NCI-H82 (cell line): Measurements from ENCODE around the gene TRIO.
A peak's percentile ranks its signal among the peaks of the same experiment; 100 is the strongest.
"Not testable (repeated sequence)": the region's sequence is repeated elsewhere in the genome, so short reads cannot be mapped to it uniquely, and the experiment has no call there.

Experiments used
- DNase-seq: peaks from one replicate; lab custom pipeline; 2025; lab: John Stamatoyannopoulos, UW

The TRIO gene

DNA sequence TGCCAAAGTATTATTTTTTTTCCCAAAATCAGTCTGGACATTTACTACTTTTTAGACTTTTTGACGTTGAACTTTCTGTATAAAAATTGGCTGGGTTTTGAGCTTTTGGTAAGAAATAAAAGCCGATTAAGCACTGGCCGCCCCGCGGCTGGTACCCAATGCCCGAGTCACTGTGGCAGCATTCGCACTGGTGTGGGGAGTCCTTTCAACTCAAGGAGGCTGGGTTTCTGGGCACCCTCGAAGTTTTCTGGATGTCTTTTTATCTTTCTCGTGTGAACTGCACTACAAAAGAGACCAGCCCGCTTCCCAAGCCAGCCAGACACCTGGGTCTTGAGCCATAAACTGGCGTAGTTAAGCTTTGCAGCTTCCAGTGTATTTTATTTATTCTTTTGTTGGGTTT, 366.4 kb downstream of the TRIO start:
- no peak for DNase-seq

GRCh38 chr5:14510156-14510734, 367.1 kb downstream of the TRIO start:
- DNase-seq, result peak; percentile 42

GRCh38 chr5:14510880-14511279, 367.7 kb downstream of the TRIO start:
- no peak for DNase-seq

DNA sequence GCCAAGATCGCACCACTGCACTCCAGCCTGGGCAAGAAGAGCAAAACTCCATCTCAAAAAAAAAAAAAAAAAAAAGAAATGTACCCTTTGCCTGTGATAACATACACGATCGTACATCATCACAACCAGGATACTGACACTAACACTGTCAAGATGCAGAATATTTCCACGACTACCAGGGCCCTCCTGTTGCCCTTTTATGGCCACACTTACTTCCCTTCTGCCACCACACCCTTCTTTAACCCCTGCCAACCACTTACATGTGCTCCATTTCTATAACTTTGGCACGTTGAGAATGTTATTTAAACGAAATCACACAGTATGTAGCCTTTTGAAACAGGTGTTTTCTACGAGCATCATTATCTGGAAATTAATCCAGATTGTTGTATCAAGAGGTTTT, 369.4 kb downstream of the TRIO start:
- no peak for DNase-seq

DNA sequence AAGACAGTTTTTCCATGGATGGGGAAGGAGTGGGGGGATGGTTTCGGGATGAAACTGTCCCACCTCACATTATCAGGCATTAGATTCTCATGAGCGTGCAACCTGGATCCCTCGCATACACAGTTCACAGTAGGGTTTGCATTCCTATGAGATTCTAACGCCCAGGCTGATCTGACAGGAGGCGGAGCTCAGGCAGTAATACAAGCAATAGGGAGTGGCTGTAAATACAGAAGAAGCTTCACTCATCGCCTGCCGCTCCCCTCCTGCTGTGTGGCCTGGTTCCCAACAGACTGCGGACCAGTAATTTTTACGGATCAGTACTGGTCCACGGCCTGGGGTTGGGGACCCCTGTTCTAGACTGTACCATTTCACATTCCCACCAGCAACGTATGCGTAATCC, 370.1 kb downstream of the TRIO start:
- no peak for DNase-seq

GRCh38 chr5:14516901-14517300, 373.8 kb downstream of the TRIO start:
- no peak for DNase-seq

DNA sequence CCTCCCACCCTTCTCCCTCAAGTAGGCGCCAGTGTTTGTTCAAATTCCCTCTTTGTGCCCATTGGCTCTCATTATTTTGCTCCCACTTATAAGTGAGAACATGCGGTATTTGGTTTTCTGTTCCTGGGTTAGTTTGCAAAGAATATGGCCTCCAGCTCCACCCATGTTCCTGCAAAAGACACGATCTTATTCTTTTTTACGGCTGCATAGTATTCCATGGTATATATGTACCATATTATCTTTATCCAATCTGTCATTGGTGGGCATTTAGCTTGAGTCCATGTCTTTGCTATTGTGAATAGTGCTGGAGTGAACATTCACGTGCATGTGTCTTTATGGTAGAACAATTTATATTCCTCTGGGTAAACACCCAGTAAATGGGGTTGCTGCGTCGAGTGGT, 375.5 kb downstream of the TRIO start:
- no peak for DNase-seq

DNA sequence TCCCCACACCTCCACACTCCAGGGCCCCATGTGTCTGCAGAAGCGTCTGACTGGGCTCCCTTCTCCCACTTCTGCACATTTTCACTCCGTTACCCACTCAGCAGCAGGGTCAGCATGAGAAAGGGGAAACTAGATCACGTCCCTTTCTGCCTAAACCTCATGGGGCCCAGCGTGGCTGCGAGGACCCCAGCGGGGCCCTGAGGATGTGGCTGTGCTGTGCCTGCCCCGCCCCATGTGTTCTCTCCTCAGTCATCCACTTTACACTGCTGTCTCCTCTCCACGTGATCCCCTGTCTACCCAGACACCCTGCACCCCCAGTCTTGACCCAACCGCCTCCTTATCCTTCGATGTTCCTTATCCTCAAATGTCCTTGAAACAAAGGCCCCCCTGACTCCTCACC, 378.6 kb downstream of the TRIO start:
- no peak for DNase-seq

GRCh38 chr5:14522721-14523120, 379.6 kb downstream of the TRIO start:
- DNase-seq, result no peak

DNA sequence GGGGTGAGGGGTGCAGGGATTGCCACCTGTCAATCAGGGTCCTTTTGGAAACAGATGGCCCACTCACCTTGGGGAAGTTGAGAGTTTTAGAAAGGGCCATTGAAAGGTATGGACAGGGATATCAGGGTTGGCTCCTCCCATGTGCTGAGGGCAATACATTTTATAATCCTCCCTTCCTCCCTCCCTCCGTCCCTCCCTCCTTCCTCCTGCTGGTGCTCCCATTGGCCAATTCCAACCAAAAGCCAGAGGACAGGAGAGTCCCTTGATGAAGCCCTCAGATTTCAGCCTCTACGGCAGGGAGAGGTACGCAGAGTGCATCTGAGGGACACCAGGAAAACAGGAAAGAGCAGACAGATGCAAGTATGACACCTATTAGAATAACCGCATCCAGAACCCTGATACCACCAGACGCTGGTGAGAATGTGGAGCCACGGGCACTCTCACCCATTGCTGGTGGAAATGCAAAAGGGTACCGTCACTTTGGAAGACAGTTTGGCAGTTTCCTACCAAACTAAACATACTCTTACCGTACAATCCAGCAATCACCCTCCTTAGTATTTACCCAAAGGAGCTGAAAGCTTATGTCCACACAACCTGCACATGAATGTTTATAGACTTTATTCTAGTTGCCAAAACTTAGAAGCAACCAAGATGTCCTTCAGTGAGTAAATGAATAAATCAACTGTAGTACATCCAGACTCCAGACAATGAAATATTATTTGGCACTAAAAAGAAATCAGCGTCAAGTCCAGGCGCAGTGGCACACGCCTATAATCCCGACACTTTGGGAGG, 380.3 kb downstream of the TRIO start:
- no peak for DNase-seq

DNA sequence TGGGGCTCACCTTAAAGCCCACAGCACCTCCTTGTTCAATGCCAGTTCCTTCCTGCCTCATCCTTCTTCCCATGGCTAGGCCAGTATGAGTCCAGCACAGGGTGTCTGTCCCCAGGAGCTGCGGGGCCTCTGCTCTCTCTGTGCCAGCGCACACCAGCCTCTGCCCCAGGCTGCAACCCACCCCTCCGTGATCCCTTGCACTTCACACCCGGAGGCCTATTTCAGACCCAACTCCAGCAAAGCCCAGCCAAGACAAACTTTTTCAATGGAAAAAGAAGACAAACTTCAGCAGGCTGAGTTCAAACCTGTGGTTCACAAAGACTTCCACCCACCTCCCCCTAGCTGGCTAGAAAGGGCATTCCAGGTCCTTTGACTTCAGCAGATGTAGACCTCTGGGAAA, 382.3 kb downstream of the TRIO start:
- DNase-seq, result no peak

- DNase-seq, result no peak
These were observed 383.4 kb downstream of the TRIO start for GRCh38 chr5:14526493-14526892.

DNA sequence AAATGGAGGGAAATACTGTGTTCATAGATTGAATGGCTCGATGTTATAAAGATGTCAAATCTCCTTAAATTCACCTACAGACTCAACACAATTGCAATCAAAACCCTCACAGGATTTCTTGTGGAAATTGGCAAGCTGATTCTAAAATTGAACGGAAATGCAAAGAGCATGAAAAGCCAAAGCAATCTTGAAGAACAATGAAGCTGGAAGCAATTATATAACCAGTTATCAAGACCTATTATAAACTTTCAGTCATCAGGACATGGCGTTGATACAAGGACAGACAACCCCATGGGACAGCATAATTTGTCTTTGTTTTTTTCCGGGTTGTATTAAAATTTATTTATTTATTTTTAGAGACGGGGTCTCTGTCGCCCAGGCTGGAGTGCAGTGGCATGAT, 385.0 kb downstream of the TRIO start:
- no peak for DNase-seq

GRCh38 chr5:14528926-14529325, 385.8 kb downstream of the TRIO start:
- no peak for DNase-seq

DNA sequence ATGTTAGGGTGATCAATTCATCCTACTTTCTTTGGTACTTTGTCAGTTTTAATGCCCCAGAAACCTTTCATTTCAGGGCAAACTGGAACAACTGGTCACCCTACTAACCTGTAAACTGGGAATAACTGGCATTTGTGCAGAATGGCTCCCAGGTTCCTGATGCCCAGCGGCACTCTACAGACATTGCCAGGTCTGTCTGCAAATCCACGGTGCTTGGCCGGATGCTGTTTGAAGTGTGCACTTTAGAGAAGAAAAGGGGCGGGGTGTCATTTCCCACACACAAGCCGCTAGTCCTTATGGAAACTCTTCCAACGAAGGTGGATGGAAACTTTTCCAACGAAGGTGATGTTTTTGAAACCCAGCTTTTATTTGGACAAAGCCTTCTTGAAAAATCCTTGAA, 388.5 kb downstream of the TRIO start:
- DNase-seq, result no peak

DNA sequence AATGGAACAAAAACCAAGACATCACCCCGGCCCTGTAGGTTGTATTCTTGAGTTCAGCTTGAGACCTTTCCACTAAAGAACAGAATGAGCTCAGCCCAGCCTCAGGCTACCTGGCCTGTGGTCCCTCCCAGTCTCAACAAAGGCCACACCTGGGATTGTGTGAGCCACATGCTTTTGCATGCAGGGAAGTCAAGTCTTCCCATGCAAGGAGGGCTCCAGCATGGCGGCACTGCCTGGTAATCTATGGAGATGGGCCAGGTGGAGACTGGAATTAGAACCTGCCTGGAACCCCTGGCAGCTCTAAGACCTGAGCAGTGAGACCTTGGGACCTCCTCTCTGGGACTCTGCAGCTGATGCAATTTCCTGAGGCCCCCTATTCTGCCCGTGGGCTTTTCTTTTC, 389.0 kb downstream of the TRIO start:
- DNase-seq, result no peak

DNA sequence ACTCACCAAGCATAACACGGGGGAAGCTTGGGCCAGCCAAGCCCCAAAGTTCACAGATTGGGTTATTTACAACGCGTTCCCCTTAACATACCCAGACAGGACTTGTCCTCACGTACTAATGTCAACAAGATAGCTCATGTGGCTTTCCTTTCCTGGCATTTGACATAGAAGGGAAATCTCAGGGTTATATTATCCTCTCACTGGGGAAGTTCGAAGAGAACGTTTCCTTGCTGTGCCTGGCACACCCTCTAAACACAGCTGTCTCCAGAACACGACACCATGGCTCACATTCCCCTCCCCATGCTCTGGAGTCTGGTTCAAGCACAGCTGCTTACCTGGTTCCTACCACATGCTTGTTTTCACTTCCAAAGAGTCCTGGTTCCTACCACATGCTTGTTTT, 391.6 kb downstream of the TRIO start:
- peak; percentile 3 for DNase-seq

DNA sequence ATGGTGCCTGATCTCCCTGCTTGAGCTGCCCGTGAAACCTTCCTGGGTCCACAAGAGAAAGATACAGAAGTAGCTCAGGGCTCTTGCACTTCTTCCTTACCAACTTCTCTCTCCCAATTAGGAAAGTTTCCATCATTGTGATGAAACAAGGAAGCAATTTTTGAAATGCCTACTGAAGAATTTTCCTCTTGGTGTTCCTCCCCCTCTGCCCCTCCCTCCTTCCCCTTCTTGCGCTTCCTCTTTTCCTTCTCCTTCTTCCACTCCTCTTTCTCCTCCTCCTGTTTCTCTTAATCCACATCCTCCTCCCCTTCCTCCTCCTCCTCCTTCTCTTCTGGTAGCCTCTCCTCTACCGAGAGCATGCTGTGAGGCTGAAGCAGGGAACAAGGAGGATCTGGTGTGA, 402.2 kb downstream of the TRIO start:
- DNase-seq, result no peak

DNA sequence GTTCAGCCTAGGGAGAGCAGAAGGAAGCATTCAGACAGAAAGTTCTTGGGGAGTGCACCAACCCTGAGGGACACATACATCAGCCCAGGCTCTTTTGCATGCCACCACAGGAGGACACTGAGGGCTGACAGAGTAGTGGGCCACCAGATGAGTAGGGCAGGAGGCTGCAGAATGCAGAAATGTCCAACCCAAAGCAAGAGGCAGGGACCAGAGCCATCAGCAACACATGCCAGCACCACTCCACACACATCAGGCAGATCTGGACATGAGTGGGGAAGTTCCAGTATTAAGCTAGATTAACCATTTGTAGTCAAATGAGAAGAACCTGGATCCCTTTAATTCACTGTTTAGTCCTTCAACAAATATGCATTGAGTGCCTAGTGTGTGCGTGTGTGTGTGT, 402.7 kb downstream of the TRIO start:
- no peak for DNase-seq

GRCh38 chr5:14547666-14548065, 404.5 kb downstream of the TRIO start:
- no peak for DNase-seq

DNA sequence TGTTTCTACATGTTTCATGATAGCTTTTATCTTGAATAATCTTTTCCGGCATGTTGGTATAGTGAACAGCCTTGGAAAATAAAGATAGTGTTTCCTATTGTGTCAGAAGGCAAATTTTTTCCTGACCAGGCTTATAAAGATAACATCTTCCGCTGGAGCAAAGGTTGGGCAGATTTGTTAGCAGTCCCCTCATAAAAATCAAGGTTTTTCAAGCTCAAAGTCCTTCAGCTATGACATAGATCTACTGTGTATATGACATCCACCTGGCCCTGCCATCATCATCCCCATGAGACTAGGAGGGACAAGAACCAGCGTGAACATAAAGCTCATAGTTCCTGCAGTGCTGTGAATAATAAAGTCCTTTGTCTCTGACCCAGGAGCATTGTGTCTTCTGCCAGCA, 408.1 kb downstream of the TRIO start:
- DNase-seq, result no peak

- DNase-seq, result no peak
These were observed 408.9 kb downstream of the TRIO start for GRCh38 chr5:14552017-14552416.

DNA sequence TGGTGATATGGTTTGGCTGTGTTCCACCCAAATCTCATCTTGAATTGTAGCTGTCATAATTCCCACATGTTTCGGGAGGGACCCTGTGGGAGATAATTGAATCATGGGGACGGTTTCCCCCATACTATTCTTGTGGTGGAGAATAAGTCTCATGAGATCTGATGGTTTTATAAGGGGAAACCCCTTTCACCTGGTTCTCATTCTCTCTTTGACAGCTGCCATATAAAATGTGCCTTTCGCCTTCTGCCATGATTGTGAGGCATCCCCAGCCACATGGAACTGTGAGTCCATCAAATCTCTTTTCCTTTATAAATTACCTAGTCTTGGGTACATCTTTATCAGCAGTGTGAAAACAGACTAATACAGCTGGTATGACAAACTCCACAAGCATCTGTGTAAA, 411.1 kb downstream of the TRIO start:
- DNase-seq, result not testable (repeated sequence)

- no peak for DNase-seq
These were observed 412.9 kb downstream of the TRIO start for GRCh38 chr5:14556015-14556414.
